Hepatocyte (in vitro differentiated cells): Measurements from ENCODE around the gene ELAVL2.

Source experiments
- EZH2phosphoT487 ChIP-seq: fragments of 200-600 bp; sonication (generic); IDR thresholded peaks from one replicate; pipeline ENCODE4 v1.6.1; 2018; ENCODE audit warnings: antibody characterized with exemption, mild to moderate bottlenecking, low read depth, moderate library complexity; ENCODE audit not compliant: unreplicated experiment, severe bottlenecking
- TF ChIP-seq, protein P1 (sequence below): fragments of 200-600 bp; sonication (generic); IDR thresholded peaks from 2 replicates; pipeline ENCODE4 v1.5.1; 2016; ENCODE audit warnings: antibody characterized with exemption, mild to moderate bottlenecking; ENCODE audit not compliant: poor library complexity

DNA sequence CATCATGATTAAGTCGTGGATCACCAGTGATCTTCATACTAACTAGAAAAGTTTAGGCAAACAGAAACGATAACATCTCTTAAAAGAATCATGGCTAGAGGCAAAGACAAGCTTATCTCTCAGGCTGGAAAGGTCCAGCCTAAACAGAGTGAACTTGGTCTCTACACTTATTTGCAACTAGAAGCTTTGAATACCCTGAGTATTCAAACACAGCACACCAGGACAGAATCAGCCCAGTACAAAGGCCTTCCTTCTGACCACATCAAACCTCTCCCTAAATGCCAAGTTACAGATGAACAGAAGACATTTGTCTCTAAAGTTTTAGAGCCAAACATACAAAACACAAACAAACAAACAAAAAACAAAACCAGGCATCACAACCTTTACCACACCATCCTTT, 57.2 kb downstream of the ELAVL2 start:
- TF ChIP-seq, protein P1, sequence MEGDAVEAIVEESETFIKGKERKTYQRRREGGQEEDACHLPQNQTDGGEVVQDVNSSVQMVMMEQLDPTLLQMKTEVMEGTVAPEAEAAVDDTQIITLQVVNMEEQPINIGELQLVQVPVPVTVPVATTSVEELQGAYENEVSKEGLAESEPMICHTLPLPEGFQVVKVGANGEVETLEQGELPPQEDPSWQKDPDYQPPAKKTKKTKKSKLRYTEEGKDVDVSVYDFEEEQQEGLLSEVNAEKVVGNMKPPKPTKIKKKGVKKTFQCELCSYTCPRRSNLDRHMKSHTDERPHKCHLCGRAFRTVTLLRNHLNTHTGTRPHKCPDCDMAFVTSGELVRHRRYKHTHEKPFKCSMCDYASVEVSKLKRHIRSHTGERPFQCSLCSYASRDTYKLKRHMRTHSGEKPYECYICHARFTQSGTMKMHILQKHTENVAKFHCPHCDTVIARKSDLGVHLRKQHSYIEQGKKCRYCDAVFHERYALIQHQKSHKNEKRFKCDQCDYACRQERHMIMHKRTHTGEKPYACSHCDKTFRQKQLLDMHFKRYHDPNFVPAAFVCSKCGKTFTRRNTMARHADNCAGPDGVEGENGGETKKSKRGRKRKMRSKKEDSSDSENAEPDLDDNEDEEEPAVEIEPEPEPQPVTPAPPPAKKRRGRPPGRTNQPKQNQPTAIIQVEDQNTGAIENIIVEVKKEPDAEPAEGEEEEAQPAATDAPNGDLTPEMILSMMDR: no peak
- TF ChIP-seq EZH2phosphoT487: no peak
